Activated CD8-positive, alpha-beta memory T cell treated with anti-CD3 and anti-CD28 coated beads for 24 hours (primary cell): Measurements from ENCODE around the gene ZCCHC7.
"Not testable (repeated sequence)": the region's sequence is repeated elsewhere in the genome, so short reads cannot be mapped to it uniquely, and the experiment has no call there.

ENCODE experiments used
- DNase-seq: peaks from one replicate; pipeline ENCODE4 v3.0.0-alpha.2; 2020

Gene ZCCHC7

DNA sequence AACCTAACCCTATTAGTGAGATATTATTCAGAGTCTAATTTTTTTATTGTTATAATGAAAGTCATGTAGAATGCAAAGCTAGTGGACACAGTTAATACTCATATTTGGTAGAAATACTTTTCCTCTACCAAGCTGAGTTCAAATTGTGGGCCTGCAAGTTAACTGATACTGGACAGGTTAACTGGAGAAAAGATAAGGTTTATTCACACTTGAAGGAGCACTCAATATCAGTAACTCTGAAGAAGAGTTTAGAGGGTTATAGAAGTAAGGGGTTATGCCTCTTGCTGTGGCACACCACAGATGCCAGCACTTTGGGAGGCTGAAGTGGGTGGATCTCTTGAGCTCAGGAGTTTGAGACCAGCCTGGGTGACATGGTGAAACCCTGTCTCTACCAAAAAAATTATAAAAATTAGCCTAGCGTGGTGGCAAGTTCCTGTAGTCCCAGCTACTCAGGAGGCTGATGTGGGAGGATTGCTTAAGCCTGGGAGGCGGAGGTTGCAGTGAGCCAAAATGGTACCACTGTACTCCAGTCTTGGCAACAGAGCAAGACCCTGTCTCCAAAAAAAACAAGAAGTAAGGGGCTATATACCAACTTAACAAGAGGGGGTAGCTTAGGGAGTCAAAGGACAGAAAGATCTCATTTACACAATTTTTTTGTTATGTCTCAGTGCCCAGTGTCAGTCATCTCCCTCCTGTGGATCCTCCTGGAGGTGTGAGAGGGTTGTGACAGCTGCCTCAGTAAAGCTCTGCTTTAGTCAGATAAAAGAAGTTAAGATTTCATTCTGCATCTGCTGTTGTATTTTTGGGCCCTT, 180.9 kb downstream of the ZCCHC7 start:
- no peak for DNase-seq

DNA sequence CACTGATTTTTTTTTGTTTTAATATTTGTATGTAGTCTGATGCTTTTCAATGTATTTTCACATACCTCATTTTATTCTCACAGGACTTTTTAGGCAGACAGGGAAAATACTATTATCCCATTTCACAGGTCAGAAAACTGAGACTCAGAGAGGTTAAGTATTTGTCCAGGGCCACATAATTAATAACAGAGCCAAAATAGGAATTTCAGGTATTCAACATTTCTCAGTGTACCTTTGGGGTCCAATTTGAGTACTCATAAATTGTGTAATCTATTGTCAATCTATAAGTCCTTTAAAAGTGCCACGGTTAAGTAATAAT, 181.4 kb downstream of the ZCCHC7 start:
- DNase-seq = no peak

DNA sequence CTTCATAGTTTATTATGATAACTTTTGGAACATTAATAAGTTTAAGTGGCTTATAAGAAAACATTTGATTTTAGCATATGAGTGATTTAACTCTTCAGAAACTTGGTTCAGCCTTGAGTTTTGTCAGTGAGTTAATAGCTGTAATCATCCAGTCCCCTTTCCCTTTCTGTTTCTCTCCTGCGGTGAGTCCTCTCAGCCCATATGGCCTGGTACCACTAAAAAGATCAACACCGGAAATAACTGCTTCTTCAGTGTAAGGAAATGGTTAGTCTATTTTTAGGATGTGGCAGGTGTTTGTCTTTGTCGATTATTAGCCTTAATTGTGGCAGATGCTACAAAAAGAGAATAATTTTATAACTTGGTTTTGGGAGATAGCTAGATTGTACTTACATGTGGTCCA, 181.9 kb downstream of the ZCCHC7 start:
- DNase-seq = no peak

DNA sequence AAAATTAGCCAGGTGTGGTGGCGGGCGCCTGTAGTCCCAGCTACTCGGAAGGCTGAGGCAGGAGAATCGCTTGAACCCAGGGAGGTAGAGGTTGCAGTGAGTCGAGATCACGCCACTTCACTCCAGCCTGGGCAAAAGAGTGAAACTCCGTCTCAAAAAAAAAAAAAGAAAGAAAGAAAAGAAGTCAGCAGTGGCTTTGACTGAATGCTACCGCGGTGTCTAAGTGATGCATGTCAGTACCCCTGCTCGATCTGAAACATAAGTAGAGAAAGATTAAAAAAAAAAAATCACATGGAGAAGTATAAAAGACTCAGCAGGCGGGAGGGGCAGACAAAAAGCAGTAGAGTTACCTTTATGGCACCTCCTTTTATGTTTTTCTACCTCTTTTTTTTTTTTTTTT, 182.9 kb downstream of the ZCCHC7 start:
- not testable (repeated sequence) for DNase-seq

DNA sequence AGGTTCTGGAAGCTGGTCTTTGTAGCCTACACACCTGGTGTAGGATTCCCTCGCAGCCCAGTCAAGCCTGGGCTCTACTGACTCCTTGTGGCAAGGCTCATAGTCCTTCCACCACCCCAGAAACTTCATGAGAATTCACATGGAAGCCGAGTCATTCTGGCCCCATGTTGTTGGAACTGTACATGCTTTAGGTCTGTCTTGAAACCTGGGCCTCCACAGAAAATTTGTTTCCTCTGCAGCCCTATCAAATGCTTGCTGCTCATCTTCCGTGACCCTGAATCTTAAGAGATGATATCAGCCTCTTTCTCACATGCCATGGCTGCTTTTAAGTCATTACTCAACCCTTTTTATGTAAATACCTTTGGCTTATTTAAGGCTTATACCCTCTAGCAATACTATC, 188.8 kb downstream of the ZCCHC7 start:
- no peak for DNase-seq

DNA sequence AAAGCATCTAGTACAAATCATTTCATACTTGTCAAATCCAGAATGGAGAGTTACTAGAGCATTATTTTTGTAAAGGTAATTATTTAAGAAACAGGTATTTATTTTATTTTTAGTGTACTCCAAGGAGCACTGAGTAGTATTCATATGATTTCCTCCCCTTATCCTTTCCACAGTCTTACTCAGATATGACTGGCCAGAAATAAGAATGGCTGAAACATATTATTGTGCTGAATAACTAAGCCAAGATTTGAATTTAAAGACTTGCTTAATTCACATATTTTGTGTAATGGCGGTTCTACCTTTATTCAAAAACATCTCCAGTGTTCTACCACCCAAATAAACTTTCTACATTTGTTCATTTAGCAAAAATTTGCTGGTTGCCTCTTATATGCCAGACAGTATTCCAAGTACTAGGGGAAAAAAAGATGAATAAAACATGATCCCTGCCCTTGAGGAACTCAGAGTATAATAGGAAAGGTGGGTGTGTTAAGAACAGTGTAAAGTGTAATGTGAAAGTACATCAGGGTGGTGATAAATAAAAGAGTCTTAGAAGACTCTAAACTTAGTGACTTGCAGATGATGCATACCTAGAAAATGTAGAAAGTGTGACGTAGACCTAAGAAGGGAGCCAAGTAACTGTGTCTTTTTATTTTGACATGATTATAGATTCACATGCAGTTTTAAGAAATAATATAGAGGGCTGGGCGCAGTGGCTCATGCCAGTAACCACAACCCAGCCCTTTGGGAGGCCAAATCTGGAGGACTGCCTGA, 191.7 kb downstream of the ZCCHC7 start:
- no peak for DNase-seq

DNA sequence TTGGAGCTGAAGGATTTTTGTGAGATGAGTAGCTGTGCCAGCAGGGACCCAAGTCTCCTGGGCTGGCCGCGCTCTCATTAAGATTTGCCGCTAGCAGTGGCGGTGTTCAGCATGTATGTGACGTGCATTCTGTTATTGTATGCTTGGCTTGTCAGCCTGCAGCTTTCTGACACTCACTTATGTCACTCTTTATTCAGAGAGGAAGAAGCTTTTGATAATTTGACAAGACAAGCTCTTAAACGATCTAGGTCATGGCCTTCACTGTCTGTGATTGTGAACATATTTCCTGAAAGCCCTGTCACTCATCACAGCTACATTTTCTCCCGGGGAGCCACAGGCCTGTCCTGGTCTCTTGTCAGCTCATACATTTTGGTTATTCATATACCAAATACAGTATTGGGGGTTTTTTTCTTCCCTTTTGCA, 203.9 kb downstream of the ZCCHC7 start:
- DNase-seq = no peak

DNA sequence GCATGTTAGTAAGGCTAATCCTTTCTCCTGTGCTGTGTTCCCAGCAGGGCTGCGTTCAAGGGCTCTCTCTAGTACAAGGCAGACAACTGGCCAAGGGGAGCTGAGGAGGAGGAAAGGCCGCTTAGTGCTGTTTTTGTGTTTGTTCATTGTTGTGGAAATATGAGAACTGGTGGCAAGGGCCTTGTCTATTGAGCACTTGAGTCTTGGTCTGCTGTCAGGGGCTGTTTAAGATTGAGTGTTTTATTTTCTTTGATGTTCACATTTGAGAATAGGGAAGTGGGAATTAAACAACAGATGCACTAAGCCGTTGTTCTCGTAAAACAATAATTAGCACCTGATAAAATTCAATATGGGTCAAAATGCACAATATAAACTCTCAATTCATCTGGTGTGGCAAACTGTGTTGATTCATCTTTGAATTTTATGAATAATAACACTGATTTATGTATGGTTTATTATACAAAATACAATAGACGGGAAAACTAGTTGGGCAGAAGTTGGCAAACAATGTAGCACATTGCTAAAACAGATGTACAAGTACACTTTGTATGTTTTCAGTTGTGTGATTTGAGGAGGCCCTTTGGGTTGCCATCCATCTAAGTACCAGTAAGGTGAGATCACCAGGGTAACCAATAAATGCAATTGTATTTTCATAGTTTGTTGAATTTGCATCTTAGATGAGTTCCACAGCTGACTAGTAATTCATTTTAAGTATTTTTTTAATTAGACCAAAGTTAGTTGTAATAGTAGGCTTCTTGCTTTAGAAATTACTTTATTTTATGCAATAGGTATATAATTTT, 204.5 kb downstream of the ZCCHC7 start:
- no peak for DNase-seq

DNA sequence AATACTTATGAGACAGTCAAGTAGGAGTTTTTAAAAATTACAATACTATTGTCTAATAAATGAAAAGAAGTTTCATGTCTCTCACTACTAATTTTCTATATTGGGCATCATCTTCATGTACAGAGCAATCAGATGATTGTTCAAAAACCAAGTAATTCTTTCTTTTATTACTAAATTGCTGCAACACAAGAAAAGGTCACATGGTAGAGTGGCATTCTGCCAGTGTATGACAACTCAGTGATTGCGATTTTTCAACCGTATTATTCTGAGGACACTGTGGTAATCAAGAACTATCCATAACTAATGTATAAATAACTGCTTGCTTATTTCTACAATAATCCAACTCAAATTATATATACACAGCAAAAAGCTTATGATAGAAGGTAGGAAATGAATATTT, 205.4 kb downstream of the ZCCHC7 start:
- DNase-seq = no peak

DNA sequence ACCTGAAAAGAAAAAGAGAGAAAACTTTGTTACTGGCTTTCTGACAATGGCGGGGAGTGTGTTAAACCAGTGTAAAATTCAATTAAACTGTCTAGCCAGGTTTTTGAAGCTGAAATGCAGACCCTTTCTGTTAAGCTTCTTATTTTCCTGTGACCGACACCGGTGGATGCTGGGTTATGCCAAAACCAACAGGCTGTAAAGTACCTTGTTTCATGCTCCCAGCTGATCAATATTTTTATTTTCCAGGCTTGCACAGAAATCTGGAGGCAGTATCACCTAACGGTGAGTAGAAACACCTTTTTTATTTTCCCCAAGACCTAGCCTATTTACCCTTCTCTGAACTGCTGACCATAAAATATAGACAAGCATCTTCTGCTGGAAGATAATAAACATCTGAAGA, 207.2 kb downstream of the ZCCHC7 start:
- DNase-seq = no peak

DNA sequence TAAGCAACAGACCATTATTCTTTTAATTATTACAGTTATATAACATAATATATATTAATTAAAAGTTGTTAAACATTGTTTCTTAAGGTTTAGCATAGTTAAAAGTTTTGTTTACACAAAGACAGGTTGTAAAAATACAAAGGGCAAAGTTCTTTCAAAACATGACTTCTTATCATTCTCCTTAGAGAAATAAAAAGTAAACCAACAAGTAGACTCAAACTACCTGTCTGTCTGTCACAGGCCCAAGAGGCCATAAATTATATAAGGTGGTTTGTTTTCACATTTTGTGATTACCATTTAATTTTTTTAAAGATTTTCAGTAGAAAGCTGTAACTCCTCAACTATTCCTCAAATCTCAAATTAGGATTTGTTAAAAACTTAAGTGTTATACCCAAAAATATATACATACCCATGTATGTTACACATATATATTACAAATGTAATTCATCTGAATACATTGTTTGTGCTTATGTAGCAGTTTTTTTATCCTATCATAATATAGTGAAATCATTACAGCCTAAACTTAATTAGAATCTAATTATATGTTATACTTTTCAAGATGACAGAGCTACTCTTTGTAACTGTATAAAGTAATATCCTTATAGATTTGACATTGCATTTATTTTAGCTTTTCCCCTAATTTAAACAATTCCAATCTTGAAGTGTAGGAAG, 208.3 kb downstream of the ZCCHC7 start:
- no peak for DNase-seq

DNA sequence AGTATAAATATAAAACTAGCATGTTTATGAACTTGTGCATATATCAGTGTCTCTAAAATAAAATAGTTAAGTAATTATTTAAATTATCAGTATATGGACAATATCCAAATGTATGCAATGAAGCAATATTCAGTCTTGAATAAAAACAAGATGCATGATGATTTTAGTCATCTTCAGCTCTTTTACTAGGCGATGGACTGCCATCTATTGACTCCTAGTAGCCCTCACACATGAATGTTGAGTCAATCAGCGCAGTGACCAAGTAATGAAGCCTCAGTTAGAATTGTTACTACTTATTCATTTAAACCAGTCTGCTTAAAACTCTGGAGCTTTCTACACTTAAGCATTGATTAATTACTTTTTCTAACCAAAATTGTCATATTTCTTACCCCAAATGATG, 209.2 kb downstream of the ZCCHC7 start:
- DNase-seq = no peak

DNA sequence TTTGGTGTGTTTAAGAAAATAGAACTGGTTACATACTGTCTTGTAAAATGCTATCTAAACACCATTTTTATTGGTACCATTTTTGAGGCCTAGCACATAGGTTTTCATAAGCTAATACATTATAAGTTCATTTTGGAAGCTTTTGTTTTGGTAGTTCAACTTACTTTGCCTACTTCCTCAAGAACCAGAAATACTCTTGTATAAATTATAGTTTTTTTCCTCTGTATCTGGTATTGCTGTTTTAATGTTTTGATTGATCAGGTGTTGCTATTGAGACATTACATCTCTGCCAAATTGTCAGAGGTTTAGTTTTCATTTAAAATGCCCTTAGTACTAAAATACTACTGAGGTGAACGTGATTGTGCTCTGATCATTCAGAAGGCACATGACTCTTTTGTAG, 211.5 kb downstream of the ZCCHC7 start:
- DNase-seq = no peak

DNA sequence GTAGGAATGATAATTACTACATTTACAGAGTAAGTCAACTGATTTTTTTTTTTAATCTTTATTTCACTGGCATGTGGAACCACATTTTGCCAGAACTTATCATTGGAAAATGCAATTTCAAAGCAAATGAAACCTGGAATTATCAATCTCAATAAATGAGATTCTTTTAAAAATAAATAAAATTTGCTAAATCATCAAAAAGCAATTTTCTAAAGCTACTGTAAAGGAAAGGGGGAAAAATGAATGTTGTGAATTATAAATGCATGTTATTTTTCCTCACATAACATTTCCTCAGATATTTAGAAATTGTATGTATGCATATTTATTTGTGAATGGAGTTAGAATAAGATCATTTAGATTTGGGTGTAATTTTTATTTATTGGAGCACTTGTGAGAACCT, 212.2 kb downstream of the ZCCHC7 start:
- no peak for DNase-seq

DNA sequence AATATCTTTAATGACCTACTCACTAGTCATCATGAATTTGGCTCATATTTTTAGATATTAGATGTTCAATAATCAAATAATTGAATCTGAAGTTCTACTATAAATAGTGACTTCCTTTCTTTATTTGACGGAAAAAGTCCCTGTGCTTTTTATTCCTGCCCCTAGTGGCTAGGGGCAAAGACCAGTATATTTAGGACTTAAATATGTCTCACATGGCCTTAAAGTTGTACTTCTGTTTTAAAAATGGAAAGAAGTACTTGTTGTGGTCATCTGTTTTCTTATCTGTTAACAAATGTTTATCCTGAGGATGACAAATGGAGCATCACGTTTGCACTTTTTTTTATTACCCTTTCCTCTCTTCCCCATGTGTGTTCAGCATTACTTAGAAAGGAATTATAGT, 212.9 kb downstream of the ZCCHC7 start:
- no peak for DNase-seq

DNA sequence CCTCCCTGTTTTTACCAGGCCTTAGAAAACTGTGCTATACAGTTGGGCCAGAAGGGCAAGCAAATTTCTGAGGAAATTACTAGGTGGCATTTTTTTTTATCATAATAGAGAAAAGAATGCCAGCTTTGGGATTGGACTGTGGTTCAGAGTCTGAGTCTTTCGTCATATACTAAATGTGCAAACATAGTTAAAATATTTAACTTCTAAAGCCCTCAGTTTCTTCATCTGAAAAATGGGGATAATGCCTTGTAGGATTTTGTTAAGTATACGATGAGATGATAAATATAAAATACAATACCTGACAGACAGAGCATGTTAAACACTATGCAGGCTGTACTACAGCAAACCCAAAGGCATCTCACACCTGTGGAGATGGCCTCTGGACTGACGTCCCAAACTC, 214.9 kb downstream of the ZCCHC7 start:
- no peak for DNase-seq

DNA sequence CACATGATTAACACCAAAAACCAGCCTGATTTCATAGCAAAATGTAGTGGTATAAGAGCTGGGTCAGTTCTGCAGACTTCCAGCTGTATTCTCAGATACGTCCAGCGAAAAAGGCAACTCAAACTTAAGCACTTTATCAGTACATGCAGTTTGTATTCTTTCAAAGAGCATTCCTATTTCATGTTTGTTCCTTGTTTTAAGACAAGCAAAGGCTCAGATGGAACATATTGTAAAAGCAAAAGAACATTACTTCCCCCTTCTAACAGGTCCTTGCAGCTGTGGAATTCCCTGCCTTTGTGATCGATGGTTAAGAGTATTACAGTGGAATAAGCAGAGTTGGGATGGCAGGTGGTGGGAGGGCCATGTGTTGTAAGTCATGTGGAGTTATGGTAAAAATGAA, 215.8 kb downstream of the ZCCHC7 start:
- DNase-seq = no peak

DNA sequence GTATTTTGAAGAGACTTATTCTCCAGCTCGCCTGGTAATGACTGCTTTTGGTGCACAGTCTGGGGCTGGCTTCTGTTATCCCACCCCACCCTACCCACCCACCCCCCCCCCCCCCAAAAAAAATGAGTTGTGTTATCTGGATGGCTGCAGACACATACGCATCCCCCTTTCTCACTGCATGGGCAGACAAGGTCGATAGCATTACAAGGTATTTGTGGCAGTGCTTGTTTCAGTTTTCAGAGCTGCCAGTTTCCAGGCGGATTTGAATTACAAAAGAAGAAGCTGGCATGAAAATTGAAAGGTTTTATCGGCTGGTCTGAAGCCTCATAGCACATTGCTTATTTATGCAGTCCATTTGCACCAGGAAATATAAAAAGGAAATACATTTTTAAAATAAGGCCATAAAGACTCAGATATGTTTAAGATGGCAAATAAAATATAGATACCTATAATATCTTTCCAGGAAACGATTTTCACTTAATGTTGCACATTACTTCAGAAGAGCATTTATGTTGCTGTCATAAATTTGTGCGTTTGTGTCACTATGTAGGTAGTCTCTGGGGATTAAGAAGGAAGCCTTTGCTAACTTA, 217.0 kb downstream of the ZCCHC7 start:
- DNase-seq = no peak

DNA sequence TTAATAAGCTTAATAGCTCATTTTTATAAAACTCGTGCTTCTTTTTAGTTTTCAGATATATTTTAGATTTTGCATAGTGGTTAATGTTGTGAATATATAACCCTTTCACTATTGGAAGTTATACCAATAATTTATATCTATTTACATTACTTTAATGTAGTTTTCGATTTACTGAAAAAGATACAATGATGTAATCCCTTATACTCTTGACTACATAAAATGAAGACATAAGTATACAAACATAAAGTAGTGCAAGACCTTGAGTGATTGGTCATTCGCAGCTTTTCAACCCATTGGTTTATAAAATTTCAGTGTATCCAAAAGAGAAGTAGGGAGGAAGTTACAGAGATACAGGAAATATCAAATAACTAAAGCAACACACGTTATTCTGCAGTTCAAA, 217.8 kb downstream of the ZCCHC7 start:
- DNase-seq = no peak

DNA sequence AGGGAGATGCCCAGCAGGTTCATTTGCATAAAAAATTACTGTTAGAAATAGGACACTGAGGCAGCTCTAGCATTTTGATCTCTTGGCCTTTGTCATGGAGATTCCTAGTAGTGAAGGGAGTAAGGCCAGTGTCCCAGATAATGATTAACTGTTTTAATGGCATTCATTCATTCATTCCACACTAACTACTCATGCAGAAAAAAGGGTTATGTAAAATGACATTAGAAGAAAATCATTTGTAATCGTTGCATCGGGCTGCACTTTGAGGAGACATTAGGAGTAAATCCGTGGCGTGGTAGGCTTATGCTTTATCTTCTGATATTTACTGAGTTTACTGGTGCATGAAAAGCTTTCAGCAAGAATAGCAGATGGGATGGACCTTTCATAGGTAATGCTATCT, 219.5 kb downstream of the ZCCHC7 start:
- DNase-seq = no peak

DNA sequence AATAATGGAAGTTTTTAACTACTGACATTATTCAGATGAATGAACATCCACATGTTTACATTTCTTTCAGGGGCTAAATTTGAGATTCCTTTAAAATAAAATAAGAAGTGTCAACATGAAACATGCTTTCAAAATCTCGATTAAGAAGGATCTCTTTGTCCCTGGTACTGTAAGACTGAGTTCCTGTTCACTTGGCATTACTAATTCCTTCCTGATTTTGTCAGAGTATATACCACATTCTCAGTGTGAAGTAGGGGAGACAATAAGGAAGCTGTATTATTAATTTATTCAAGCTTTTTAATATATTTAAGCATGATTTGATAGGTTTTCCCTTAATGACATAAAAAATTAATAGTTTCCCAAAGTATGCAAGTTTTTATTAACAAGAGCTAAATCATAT, 220.6 kb downstream of the ZCCHC7 start:
- no peak for DNase-seq

DNA sequence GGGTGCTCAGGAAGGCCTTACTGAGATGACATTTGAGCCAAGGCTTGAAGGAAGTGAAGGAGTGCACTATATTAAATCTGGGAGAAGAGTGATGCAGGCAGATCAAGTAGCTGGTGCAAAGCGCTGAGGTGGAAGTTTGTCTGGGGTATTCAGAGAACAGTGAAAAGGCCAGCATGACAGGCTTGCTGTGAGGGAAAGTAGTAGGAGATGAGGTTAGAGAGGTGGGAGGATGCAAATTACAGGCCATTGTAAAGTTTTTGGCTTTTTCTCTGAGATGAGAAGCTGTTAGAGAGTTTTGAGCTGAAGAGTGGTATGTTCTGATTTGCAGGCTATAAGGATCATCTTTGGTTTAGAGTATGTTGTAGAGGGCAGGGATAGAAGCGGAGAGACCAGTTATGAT, 221.3 kb downstream of the ZCCHC7 start:
- DNase-seq = no peak

DNA sequence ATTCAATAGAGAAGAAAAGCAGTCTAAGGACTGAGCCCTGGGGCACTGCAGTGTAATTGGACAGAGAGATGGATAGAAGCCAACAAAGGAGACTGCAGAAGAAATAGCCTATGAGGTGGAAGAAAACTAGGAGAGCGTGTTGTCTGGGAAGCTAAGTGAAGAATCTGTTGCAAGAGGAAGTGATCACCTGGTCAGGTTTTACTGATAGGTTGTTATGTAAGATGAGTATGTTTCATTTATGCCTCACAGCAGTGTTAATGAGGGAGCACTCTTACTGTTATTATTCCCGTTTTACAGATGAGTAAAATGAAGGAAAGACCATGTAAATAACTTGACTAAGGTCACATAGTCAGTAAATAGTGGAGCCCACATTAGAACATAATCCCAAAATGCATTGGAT, 222.1 kb downstream of the ZCCHC7 start:
- DNase-seq = no peak
